SH-SY5Y (cell line): ENCODE results near the gene SCYGR1.

Experiments used
- GATA2 ChIP-seq: IDR thresholded peaks from 2 replicates; pipeline ENCODE4 v1.6.1; 2011; ENCODE audit warnings: mild to moderate bottlenecking, low read depth, low read length
- GATA3 ChIP-seq: IDR thresholded peaks from 2 replicates; pipeline ENCODE4 v1.6.1; 2011; ENCODE audit warnings: low read depth, mild to moderate bottlenecking, low read length, moderate library complexity

DNA sequence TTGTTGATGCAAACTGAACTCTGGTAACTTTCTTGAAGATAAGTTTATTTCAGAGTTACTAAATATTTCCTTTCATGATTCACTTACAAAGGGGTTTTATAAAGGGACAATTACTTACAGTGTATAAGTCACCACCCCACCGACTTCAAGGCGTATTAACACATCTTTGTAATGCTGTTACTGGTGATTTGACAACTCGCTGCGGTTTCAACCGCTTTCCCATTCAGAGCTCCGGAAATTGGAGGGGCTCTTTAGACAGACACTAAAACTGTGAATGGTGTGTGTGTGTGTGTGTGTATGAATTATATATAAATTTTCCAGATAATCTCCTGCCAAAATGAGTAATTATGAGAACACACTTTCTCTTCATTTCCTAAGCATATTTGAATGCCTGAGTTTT is 13.6 kb downstream of the SCYGR1 start:
- TF ChIP-seq GATA2, result no peak
- TF ChIP-seq GATA3, result no peak
